Keratinocyte (primary cell): ENCODE results near the gene SNX15. TPM values are rescaled to one million over a fixed set of nuclear protein-coding genes. Genes with fewer than 3 reads are reported as not detected.

Experiments
- DNase-seq: peaks from one replicate; pipeline ENCODE4 v3.0.0-alpha.2; 2011; ENCODE audit warnings: low read depth, missing footprints, low spot score
- FAIRE-seq: peaks from 2 replicates; lab custom pipeline; 2011; peaks lifted over from hg19 to GRCh38; lab: Jason Lieb, UNC
- H2AFZ ChIP-seq: 2 replicates; pipeline ENCODE4 v1.6.0; 2012; ENCODE audit warnings: low read length, control low read depth, inconsistent platforms; ENCODE audit not compliant: control insufficient read depth
- H3K27ac ChIP-seq: 2 replicates; pipeline ENCODE4 v1.5.1; 2011; ENCODE audit warnings: low read length; ENCODE audit not compliant: control insufficient read depth, insufficient read depth
- H3K27me3 ChIP-seq: 3 replicates; pipeline ENCODE4 v1.6.0; 2011; ENCODE audit warnings: low read length; ENCODE audit not compliant: control insufficient read depth, insufficient read depth; ENCODE audit errors: extremely low read depth
- H3K36me3 ChIP-seq, 2 experiments: 2 replicates in 1 of 2; 3 replicates in 1 of 2; pipeline ENCODE4 v1.5.1; 2011; ENCODE audit warnings: low read length in 2 of 2, mild to moderate bottlenecking in 1 of 2; ENCODE audit not compliant: control insufficient read depth in 2 of 2, insufficient read depth in 2 of 2; ENCODE audit errors: extremely low read depth in 1 of 2
- H3K4me1 ChIP-seq: 3 replicates; pipeline ENCODE4 v1.5.1; 2011; ENCODE audit warnings: low read length; ENCODE audit not compliant: control insufficient read depth, insufficient read depth; ENCODE audit errors: extremely low read depth
- H3K4me2 ChIP-seq: 3 replicates; pipeline ENCODE4 v1.6.0; 2011; ENCODE audit warnings: low read depth, low read length; ENCODE audit not compliant: control insufficient read depth, insufficient read depth; ENCODE audit errors: extremely low read depth
- H3K4me3 ChIP-seq, 3 experiments: fragments of 200-600 bp in 1 of 3; sonication (generic) in 1 of 3; 2 replicates in 2 of 3; 3 replicates in 1 of 3; pipeline ENCODE4 v1.5.1; 2011 to 2016; ENCODE audit warnings: low read length in 3 of 3, mild to moderate bottlenecking in 3 of 3, control low read depth in 2 of 3, inconsistent platforms in 1 of 3, low read depth in 1 of 3, mixed read lengths in 1 of 3, mixed run types in 1 of 3, moderate library complexity in 1 of 3; ENCODE audit not compliant: control insufficient read depth in 2 of 3, insufficient read depth in 2 of 3; ENCODE audit errors: extremely low read depth in 1 of 3
- H3K79me2 ChIP-seq: 2 replicates; pipeline ENCODE4 v1.6.0; 2012; ENCODE audit warnings: low read length; ENCODE audit not compliant: control insufficient read depth, insufficient read depth
- H3K9ac ChIP-seq: 3 replicates; pipeline ENCODE4 v1.6.0; 2011; ENCODE audit warnings: low read length; ENCODE audit not compliant: control insufficient read depth, insufficient read depth; ENCODE audit errors: extremely low read depth
- H3K9me1 ChIP-seq: 3 replicates; pipeline ENCODE4 v1.6.0; 2011; ENCODE audit warnings: low read length; ENCODE audit not compliant: control insufficient read depth, insufficient read depth; ENCODE audit errors: extremely low read depth
- H3K9me3 ChIP-seq: 2 replicates; pipeline ENCODE4 v1.5.1; 2012; ENCODE audit warnings: low read depth, low read length; ENCODE audit not compliant: control insufficient read depth
- H4K20me1 ChIP-seq: 3 replicates; pipeline ENCODE4 v1.6.0; 2011; ENCODE audit warnings: low read length; ENCODE audit not compliant: control insufficient read depth, insufficient read depth; ENCODE audit errors: extremely low read depth
- EZH2 ChIP-seq: IDR thresholded peaks from one replicate; pipeline ENCODE4 v1.6.1; 2012; ENCODE audit warnings: inconsistent platforms, mild to moderate bottlenecking, low read length, moderate library complexity
- dilution Hi-C: fragments of 300-500 bp; cut with MboI; formaldehyde crosslinking; loops from one replicate; pipeline ENCODE4 v1.7.0; 2020; ENCODE audit warnings: low sequenced_read_pairs; ENCODE audit not compliant: extremely low pct_ligation_motif_present
- polyA plus RNA-seq, 5 experiments: library from polyadenylated mRNA; depleted of rRNA in 3 of 5; stranded (reverse) in 3 of 5; stranded (forward) in 1 of 5; unstranded in 1 of 5; fragments of >200 nt; gene quantifications; 1 replicate in 1 of 5; 2 replicates in 3 of 5; 3 replicates in 1 of 5; pipeline versions ENCODE4 v1.2.1 to v1.2.3, GENCODE V29; 2011 to 2012; ENCODE audit warnings: missing spikeins in 2 of 5, low read depth in 1 of 5, low replicate concordance in 1 of 5
- TF ChIP-seq, protein P1 (sequence below), 3 experiments: IDR thresholded peaks in 1 of 3; conservative IDR thresholded peaks in 1 of 3; optimal IDR thresholded peaks in 1 of 3; 2 replicates in 2 of 3; 3 replicates in 1 of 3; pipeline versions ENCODE3 to v1.5.1; 2011; ENCODE audit warnings: low read length in 3 of 3, mild to moderate bottlenecking in 3 of 3, moderate library complexity in 2 of 3, control low read depth in 1 of 3, inconsistent platforms in 1 of 3; ENCODE audit not compliant: insufficient read depth in 2 of 3; ENCODE audit errors: extremely low read depth in 1 of 3

Gene SNX15
- polyA plus RNA-seq, 1 donor (not counting 4 experiments of a cell fraction or from before 2014, with no cell fraction given), result 1.8 TPM

DNA sequence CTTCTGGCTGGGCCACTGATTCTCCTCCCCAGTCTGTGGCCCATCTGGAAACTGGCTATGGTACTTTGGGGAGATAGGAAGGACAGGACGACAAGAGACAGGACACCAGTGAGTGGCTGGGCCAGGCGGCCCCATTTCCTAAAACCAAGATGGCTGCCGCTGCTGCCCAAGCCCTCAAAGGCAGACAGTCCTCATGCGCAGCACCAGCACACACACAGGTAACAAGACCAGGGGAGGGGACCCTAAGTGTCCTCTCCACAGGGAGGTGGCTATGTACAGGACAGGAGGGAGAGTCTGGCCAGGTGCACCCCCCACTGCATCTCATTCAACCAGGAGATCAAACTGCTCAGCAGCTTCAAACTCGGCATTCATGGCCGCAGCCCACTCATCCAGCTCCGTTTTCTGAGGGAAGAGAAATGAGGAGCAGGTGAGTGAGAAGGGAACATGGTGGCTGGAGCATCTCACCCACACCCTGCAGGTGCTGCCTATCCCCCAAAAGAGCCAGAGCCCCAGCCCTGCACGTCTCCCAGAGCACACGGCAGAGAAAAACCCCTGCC is 51.6 kb downstream of the SNX15 start:
- Histone ChIP-seq H2AFZ (no peak overlapping the region), H3K27ac (no peak overlapping the region), H3K9ac (no peak overlapping the region), H4K20me1 (no peaks in the 10 kb centered on the region), H3K27me3 (no peaks in the 10 kb centered on the region), H3K4me3 (no peak overlapping the region), H3K36me3 (peaks cover 0 to 31% of the 10 kb centered on the region in 2 experiments), H3K79me2 (peaks cover 46% of the 10 kb centered on the region), H3K4me2 (no peak overlapping the region), H3K4me1 (peaks cover 22% of the 10 kb centered on the region), H3K9me3 (no peaks in the 10 kb centered on the region), H3K9me1 (peaks cover 3% of the 10 kb centered on the region)
- DNase-seq, result no peak
- no peak for FAIRE-seq
- dilution Hi-C loops, result no loop called here
- no peak for TF ChIP-seq EZH2
- TF ChIP-seq, protein P1, sequence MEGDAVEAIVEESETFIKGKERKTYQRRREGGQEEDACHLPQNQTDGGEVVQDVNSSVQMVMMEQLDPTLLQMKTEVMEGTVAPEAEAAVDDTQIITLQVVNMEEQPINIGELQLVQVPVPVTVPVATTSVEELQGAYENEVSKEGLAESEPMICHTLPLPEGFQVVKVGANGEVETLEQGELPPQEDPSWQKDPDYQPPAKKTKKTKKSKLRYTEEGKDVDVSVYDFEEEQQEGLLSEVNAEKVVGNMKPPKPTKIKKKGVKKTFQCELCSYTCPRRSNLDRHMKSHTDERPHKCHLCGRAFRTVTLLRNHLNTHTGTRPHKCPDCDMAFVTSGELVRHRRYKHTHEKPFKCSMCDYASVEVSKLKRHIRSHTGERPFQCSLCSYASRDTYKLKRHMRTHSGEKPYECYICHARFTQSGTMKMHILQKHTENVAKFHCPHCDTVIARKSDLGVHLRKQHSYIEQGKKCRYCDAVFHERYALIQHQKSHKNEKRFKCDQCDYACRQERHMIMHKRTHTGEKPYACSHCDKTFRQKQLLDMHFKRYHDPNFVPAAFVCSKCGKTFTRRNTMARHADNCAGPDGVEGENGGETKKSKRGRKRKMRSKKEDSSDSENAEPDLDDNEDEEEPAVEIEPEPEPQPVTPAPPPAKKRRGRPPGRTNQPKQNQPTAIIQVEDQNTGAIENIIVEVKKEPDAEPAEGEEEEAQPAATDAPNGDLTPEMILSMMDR (optimal IDR thresholded peaks at IDR 0.05 in 1 of 3, IDR thresholded peaks at IDR 0.05 in 1 of 3, conservative IDR thresholded peaks at IDR 0.05 in 1 of 3; ENCODE audit: extremely low read depth in 1 of 3, insufficient read depth in 2 of 3, low read length in 3 of 3), result no peak

DNA sequence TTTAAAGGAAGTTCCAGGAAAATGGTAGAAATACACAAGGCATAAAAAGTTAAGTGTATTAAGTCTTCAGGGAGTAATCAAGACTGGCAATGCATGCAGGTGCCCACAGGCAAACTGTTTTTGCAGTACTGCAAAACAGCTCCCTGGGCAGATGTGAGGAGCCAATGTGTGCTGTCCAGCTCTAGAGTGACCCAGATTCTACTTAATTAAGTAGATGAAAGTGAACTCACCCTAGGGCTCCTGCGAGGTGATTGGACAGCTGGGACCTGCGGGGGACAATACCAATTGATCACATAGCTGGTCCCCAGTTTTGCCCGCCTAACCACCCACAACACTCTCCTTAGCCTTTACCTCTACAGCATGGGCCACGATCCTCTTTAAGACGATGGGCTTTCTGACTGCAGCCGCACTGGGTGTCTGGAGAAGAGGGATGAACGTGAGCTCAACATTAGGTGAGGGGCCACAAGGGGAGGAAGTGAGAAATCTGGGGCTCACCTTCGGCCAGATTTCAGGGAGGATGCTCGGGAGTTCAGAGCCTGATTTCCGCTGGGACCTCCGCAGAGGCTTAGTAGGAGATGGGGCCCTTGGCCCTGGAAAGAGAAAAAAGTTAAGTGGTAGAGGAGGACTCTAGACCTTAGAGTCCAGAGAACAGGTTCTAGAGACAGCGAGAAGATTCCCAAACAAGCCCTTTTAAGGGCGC is 56.0 kb downstream of the SNX15 start:
- H3K36me3 ChIP-seq, result peaks cover 13 to 41% of the 10 kb centered on the region in 2 experiments
- H2AFZ ChIP-seq, result peak overlapping the region; percentile 88
- no peaks in the 10 kb centered on the region for H4K20me1 ChIP-seq
- H3K27me3 ChIP-seq, result no peaks in the 10 kb centered on the region
- H3K4me3 ChIP-seq, result peak overlapping the region; percentile 72 to 98 (median 82)
- peak overlapping the region; percentile 84 for H3K27ac ChIP-seq
- H3K4me1 ChIP-seq, result peaks cover 29% of the 10 kb centered on the region
- H3K4me2 ChIP-seq, result peak overlapping the region; percentile 96
- no peak for TF ChIP-seq EZH2
- TF ChIP-seq, protein P1 (optimal IDR thresholded peaks at IDR 0.05 in 1 of 3, IDR thresholded peaks at IDR 0.05 in 1 of 3, conservative IDR thresholded peaks at IDR 0.05 in 1 of 3; ENCODE audit: extremely low read depth in 1 of 3, insufficient read depth in 2 of 3, low read length in 3 of 3), result no peak
- dilution Hi-C loops, result no loop called here
- H3K9me1 ChIP-seq, result peaks cover 3% of the 10 kb centered on the region
- no peak for DNase-seq
- peak overlapping the region; percentile 80 for H3K9ac ChIP-seq
- no peaks in the 10 kb centered on the region for H3K9me3 ChIP-seq
- no peak for FAIRE-seq
- H3K79me2 ChIP-seq, result peaks cover 56% of the 10 kb centered on the region
